ENCODE results near the gene TRAF6.
A peak's percentile ranks its signal among the peaks of the same experiment; 100 is the strongest.

- no peak for TF ChIP-seq NFYB (IDR thresholded peaks at IDR 0.05; ENCODE audit: insufficient read depth, low read depth, low read length)
- TF ChIP-seq, protein P1, sequence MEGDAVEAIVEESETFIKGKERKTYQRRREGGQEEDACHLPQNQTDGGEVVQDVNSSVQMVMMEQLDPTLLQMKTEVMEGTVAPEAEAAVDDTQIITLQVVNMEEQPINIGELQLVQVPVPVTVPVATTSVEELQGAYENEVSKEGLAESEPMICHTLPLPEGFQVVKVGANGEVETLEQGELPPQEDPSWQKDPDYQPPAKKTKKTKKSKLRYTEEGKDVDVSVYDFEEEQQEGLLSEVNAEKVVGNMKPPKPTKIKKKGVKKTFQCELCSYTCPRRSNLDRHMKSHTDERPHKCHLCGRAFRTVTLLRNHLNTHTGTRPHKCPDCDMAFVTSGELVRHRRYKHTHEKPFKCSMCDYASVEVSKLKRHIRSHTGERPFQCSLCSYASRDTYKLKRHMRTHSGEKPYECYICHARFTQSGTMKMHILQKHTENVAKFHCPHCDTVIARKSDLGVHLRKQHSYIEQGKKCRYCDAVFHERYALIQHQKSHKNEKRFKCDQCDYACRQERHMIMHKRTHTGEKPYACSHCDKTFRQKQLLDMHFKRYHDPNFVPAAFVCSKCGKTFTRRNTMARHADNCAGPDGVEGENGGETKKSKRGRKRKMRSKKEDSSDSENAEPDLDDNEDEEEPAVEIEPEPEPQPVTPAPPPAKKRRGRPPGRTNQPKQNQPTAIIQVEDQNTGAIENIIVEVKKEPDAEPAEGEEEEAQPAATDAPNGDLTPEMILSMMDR (IDR thresholded peaks at IDR 0.05 in 2 of 3, conservative IDR thresholded peaks at IDR 0.05 in 1 of 3; ENCODE audit: control insufficient read depth in 2 of 3, extremely low read depth in 1 of 3, insufficient read depth in 1 of 3, low read depth in 3 of 3, low read length in 3 of 3), result peak; percentile 67 to 79 (median 70)
- no peak for TF ChIP-seq POLR2AphosphoS5 (IDR thresholded peaks at IDR 0.05; ENCODE audit: low read length)
- no peak for TF ChIP-seq RCOR1 (conservative IDR thresholded peaks at IDR 0.05; ENCODE audit: low read depth, low read length)
- TF ChIP-seq SMC3 (IDR thresholded peaks at IDR 0.05; ENCODE audit: borderline replicate concordance, low read length), result peak; percentile 74; the same call in 1 of the 2 replicates
- no peak for TF ChIP-seq SP1 (IDR thresholded peaks at IDR 0.05; ENCODE audit: low read depth, low read length)
Observed at GRCh38 chr11:36492724-36493304, 17.3 kb downstream of the TRAF6 start.
